Tibial nerve (tissue), 3 donors: ENCODE data around the gene ZNF438.

Experiments used
- CTCF ChIP-seq, 5 experiments: fragments of 200-600 bp in 3 of 5; fragments of 450-650 bp in 2 of 5; sonication (generic) in 3 of 5; IDR thresholded peaks; one replicate each; pipeline ENCODE4 v1.5.1; 2016 to 2019; ENCODE audit warnings: antibody characterized with exemption in 5 of 5, mild to moderate bottlenecking in 3 of 5, moderate library complexity in 2 of 5
- POLR2A ChIP-seq, 2 donors: fragments of 450-650 bp; IDR thresholded peaks; one replicate each; pipeline ENCODE4 v1.6.1; 2017; ENCODE audit warnings: antibody characterized with exemption in 2 of 2, mild to moderate bottlenecking in 2 of 2, moderate library complexity in 2 of 2

GRCh38 chr10:30816820-30817171 lies 214.9 kb downstream of the ZNF438 start:
- no peak for TF ChIP-seq CTCF (IDR thresholded peaks at IDR 0.05)
- TF ChIP-seq POLR2A (IDR thresholded peaks at IDR 0.05), result no peak
